ENCODE results near the gene RAD23A.
"Not testable (repeated sequence)": the region's sequence is repeated elsewhere in the genome, so short reads cannot be mapped to it uniquely, and the experiment has no call there.

Gene RAD23A

GRCh38 chr19:12945479-12946091 lies at the start of gene RAD23A:
Gene RAD23A (plus strand): TSS chr19:12945862. CDS start chr19:12945949, 87 bp downstream.
- DNase-seq (ENCODE audit: low read depth, low spot score): peak; percentile 90
- H3K27ac ChIP-seq: peak within 1 kb of the TSS; percentile 95

GRCh38 chr19:12896460-12896859 lies 49.2 kb upstream of the RAD23A start:
- DNase-seq (ENCODE audit: low read depth, low spot score): no peak
- no peak overlapping the region for H3K27ac ChIP-seq

- no peak for DNase-seq (ENCODE audit: low read depth, low spot score)
- no peak overlapping the region for H3K27ac ChIP-seq
Observed at GRCh38 chr19:12899891-12900518, 45.7 kb upstream of the RAD23A start.

- H3K27ac ChIP-seq: no peak overlapping the region
- no peak for DNase-seq (ENCODE audit: low read depth, low spot score)
Observed at GRCh38 chr19:12907166-12907565, 38.5 kb upstream of the RAD23A start.

- H3K27ac ChIP-seq: no peak overlapping the region
Observed at GRCh38 chr19:12912571-12912970, 33.1 kb upstream of the RAD23A start.

GRCh38 chr19:12913011-12913561 lies 32.6 kb upstream of the RAD23A start:
- no peak overlapping the region for H3K27ac ChIP-seq
- no peak for DNase-seq (ENCODE audit: low read depth, low spot score)

More at GRCh38 chr19:12912571-12912970, 33.1 kb upstream of the RAD23A start:
- no peak for DNase-seq (ENCODE audit: low read depth, low spot score)

- no peak overlapping the region for H3K27ac ChIP-seq
- no peak for DNase-seq (ENCODE audit: low read depth, low spot score)
Observed at GRCh38 chr19:12913851-12914690, 31.6 kb upstream of the RAD23A start.

- not testable (repeated sequence) for H3K27ac ChIP-seq; DNase-seq (ENCODE audit: low read depth, low spot score)
Observed at GRCh38 chr19:12915860-12916259, 29.8 kb upstream of the RAD23A start.

- DNase-seq (ENCODE audit: low read depth, low spot score): no peak
- no peak overlapping the region for H3K27ac ChIP-seq
Observed at GRCh38 chr19:12918253-12918652, 27.4 kb upstream of the RAD23A start.

GRCh38 chr19:12921047-12921446 lies 24.6 kb upstream of the RAD23A start:
- no peak overlapping the region for H3K27ac ChIP-seq
- DNase-seq (ENCODE audit: low read depth, low spot score): no peak

- DNase-seq (ENCODE audit: low read depth, low spot score): no peak
- no peak overlapping the region for H3K27ac ChIP-seq
Observed at GRCh38 chr19:12922959-12923358, 22.7 kb upstream of the RAD23A start.

GRCh38 chr19:12924621-12925310 lies 20.9 kb upstream of the RAD23A start:
- DNase-seq (ENCODE audit: low read depth, low spot score): no peak

GRCh38 chr19:12930002-12930645 lies 15.5 kb upstream of the RAD23A start:
- no peak for DNase-seq (ENCODE audit: low read depth, low spot score)
- H3K27ac ChIP-seq: no peak overlapping the region

More at GRCh38 chr19:12924621-12925310, 20.9 kb upstream of the RAD23A start:
- no peak overlapping the region for H3K27ac ChIP-seq

GRCh38 chr19:12932392-12933286 lies 13.0 kb upstream of the RAD23A start:
- DNase-seq (ENCODE audit: low read depth, low spot score): no peak
- peak overlapping the region; percentile 53 for H3K27ac ChIP-seq

GRCh38 chr19:12933287-12934072 lies 12.2 kb upstream of the RAD23A start, which contains the start of gene FARSA:
Gene FARSA (minus strand): TSS chr19:12933711. CDS start chr19:12933696, 15 bp downstream.
- peak; percentile 55 for DNase-seq (ENCODE audit: low read depth, low spot score)
- H3K27ac ChIP-seq: peak within 1 kb of the TSS; percentile 53

GRCh38 chr19:12935071-12935470 lies 10.6 kb upstream of the RAD23A start:
- DNase-seq (ENCODE audit: low read depth, low spot score): no peak
- H3K27ac ChIP-seq: no peak overlapping the region

GRCh38 chr19:12936582-12936981 lies 9.1 kb upstream of the RAD23A start:
- H3K27ac ChIP-seq: no peak overlapping the region
- no peak for DNase-seq (ENCODE audit: low read depth, low spot score)

Measured in epithelial cell of prostate (primary cell).